ENCODE measurements around the gene NR3C2. TPM values are rescaled to one million over a fixed set of nuclear protein-coding genes. Genes with fewer than 3 reads are reported as not detected.

The NR3C2 gene
- total RNA-seq, 2 donors from 2014 or later = 0.44 to 0.82 TPM

DNA sequence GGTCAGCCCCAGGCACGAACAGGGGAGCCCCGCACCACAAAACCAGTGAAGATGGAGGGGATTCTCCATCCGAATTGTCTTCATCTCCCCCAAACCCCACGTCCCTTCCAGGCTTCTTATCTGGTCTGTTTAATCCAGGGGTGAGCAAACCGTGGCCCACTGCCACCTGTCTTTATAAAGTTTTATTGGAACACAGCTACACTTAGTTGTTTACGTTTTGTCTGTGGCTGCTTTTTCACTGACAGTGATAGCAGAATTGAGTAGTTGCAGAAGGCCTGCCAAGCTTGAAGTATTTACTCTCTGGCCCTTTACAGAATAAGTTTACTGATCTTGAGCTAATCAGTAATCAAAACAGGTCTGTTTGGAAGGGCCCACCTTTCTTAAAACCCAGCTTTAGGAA is 386.4 kb downstream of the NR3C2 start:
- no peaks in the 10 kb centered on the region for H3K9me3 Mint-ChIP-seq
- H3K4me3 ChIP-seq (ENCODE audit: low read length) = no peak overlapping the region
- H3K27ac ChIP-seq (ENCODE audit: low read depth, low read length) = no peak overlapping the region
- H3K27me3 Mint-ChIP-seq (ENCODE audit: insufficient read depth) = no peaks in the 10 kb centered on the region
- TF ChIP-seq, protein P1, sequence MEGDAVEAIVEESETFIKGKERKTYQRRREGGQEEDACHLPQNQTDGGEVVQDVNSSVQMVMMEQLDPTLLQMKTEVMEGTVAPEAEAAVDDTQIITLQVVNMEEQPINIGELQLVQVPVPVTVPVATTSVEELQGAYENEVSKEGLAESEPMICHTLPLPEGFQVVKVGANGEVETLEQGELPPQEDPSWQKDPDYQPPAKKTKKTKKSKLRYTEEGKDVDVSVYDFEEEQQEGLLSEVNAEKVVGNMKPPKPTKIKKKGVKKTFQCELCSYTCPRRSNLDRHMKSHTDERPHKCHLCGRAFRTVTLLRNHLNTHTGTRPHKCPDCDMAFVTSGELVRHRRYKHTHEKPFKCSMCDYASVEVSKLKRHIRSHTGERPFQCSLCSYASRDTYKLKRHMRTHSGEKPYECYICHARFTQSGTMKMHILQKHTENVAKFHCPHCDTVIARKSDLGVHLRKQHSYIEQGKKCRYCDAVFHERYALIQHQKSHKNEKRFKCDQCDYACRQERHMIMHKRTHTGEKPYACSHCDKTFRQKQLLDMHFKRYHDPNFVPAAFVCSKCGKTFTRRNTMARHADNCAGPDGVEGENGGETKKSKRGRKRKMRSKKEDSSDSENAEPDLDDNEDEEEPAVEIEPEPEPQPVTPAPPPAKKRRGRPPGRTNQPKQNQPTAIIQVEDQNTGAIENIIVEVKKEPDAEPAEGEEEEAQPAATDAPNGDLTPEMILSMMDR (conservative IDR thresholded peaks at IDR 0.05) = no peak
- 90 to 92% methylated on average over 5 to 6 of the region's 6 CpGs for WGBS, 2 experiments (ENCODE audit: insufficient coverage in 1 of 2, insufficient read length in 1 of 2)
- no peaks in the 10 kb centered on the region for H3K9me3 ChIP-seq (ENCODE audit: control insufficient read depth, low read length)
- no peaks in the 10 kb centered on the region for H3K27me3 ChIP-seq (ENCODE audit: control insufficient read depth, insufficient read depth, low read length, poor library complexity, severe bottlenecking)
- H3K36me3 ChIP-seq (ENCODE audit: control insufficient read depth, insufficient read depth, low read length) = no peaks in the 10 kb centered on the region
- H3K4me1 Mint-ChIP-seq = peaks cover 52% of the 10 kb centered on the region
- H3K4me1 ChIP-seq (ENCODE audit: control insufficient read depth, insufficient read depth, low read length) = peaks cover 15% of the 10 kb centered on the region
- DNase-seq = no peak
- H3K36me3 Mint-ChIP-seq (ENCODE audit: low read depth) = no peaks in the 10 kb centered on the region
- no peak overlapping the region for H3K4me3 Mint-ChIP-seq
- no peak overlapping the region for H3K27ac Mint-ChIP-seq
- no peak overlapping the region for H3K9ac ChIP-seq (ENCODE audit: extremely low read depth, low read length, poor library complexity, severe bottlenecking)

DNA sequence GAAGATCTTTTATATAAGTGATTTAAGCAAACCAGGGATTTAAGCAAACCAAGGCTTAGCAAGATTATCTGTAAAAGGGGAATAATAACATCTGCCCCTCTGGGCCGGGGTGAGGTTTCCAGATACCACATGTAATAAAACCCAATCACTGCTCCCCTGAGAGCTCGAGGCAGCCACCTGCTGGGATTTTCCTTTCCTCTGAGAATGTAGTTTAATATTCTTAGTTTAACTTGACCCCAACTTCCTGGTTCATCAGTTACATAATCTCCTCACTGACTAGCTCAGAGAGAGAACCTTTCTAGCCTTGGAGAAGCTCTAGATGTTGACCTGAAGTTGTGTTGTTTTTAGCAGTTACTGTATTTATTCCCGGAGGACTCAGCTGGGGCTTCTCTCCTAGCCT is 387.9 kb downstream of the NR3C2 start:
- no peaks in the 10 kb centered on the region for H3K36me3 ChIP-seq (ENCODE audit: control insufficient read depth, insufficient read depth, low read length)
- no peak overlapping the region for H3K4me3 ChIP-seq (ENCODE audit: low read length)
- Mint-ChIP-seq H3K4me3 (no peak overlapping the region), H3K4me1 (peaks cover 46% of the 10 kb centered on the region), H3K9me3 (no peaks in the 10 kb centered on the region), H3K27ac (no peak overlapping the region), H3K36me3 (ENCODE audit: low read depth) (no peaks in the 10 kb centered on the region), H3K27me3 (ENCODE audit: insufficient read depth) (no peaks in the 10 kb centered on the region)
- no peak for DNase-seq
- H3K4me1 ChIP-seq (ENCODE audit: control insufficient read depth, insufficient read depth, low read length) = peaks cover 15% of the 10 kb centered on the region
- no peak overlapping the region for H3K27ac ChIP-seq (ENCODE audit: low read depth, low read length)
- H3K9me3 ChIP-seq (ENCODE audit: control insufficient read depth, low read length) = no peaks in the 10 kb centered on the region
- 92% methylated on average over 3 of the region's 3 CpGs; no CpG with 5 or more reads in 1 of the 2 experiments for WGBS, 2 experiments (ENCODE audit: insufficient coverage in 1 of 2, insufficient read length in 1 of 2)
- no peak overlapping the region for H3K9ac ChIP-seq (ENCODE audit: extremely low read depth, low read length, poor library complexity, severe bottlenecking)
- no peaks in the 10 kb centered on the region for H3K27me3 ChIP-seq (ENCODE audit: control insufficient read depth, insufficient read depth, low read length, poor library complexity, severe bottlenecking)
- TF ChIP-seq, protein P1 (conservative IDR thresholded peaks at IDR 0.05) = no peak

DNA sequence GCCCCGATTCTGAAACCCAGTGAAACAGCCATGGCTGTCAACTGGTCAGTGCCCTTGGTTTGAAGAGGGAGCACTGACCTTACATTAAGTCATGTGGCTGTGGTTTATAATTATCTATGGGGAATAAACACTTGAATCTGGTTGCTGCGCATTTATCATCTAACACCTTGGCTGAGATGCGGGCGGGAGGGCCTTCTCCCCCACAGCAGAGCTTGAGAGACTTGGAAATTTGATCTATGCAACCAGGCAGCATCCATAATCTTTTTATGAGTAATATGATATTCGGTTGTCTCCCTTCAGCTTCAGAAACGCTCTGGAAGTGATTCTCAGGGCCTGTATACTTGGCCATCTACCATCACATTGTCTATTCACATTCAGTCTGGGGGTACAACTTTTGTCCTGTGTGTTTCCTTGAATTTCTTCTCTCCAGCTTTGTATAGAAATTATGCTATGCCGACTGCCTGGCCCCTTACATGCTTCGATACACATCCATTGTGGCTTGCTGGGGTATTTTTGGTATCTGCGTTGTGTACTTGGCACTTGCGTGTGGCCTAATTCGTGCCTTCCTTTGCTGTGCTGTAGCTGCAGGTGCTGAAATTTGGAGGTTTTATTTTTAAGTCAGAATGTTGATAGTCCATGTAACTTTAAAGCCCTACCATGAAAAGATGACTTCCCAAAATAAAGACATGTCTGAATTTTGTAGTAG is 388.8 kb downstream of the NR3C2 start:
- DNase-seq = no peak
- Histone ChIP-seq H3K36me3 (ENCODE audit: control insufficient read depth, insufficient read depth, low read length) (no peaks in the 10 kb centered on the region), H3K9me3 (ENCODE audit: control insufficient read depth, low read length) (no peaks in the 10 kb centered on the region), H3K27me3 (ENCODE audit: control insufficient read depth, insufficient read depth, low read length, poor library complexity, severe bottlenecking) (no peaks in the 10 kb centered on the region), H3K9ac (ENCODE audit: extremely low read depth, low read length, poor library complexity, severe bottlenecking) (no peak overlapping the region), H3K4me1 (ENCODE audit: control insufficient read depth, insufficient read depth, low read length) (peaks cover 15% of the 10 kb centered on the region), H3K27ac (ENCODE audit: low read depth, low read length) (no peak overlapping the region), H3K4me3 (ENCODE audit: low read length) (no peak overlapping the region)
- TF ChIP-seq, protein P1 (conservative IDR thresholded peaks at IDR 0.05) = no peak
- Mint-ChIP-seq H3K27ac (no peak overlapping the region), H3K4me1 (peaks cover 41% of the 10 kb centered on the region), H3K27me3 (ENCODE audit: insufficient read depth) (no peaks in the 10 kb centered on the region), H3K4me3 (no peak overlapping the region), H3K36me3 (ENCODE audit: low read depth) (peaks cover 2% of the 10 kb centered on the region), H3K9me3 (no peaks in the 10 kb centered on the region)
- WGBS, 2 experiments (ENCODE audit: insufficient coverage in 1 of 2, insufficient read length in 1 of 2) = 96% methylated on average over 9 to 11 of the region's 11 CpGs
